ENCODE data around the gene SVIL. TPM values are rescaled to one million over a fixed set of nuclear protein-coding genes. Genes with fewer than 3 reads are reported as not detected.
"Not testable (repeated sequence)": the region's sequence is repeated elsewhere in the genome, so short reads cannot be mapped to it uniquely, and the experiment has no call there.

The SVIL gene
- total RNA-seq, 1 donor from 2014 or later, result 16.2 TPM

DNA sequence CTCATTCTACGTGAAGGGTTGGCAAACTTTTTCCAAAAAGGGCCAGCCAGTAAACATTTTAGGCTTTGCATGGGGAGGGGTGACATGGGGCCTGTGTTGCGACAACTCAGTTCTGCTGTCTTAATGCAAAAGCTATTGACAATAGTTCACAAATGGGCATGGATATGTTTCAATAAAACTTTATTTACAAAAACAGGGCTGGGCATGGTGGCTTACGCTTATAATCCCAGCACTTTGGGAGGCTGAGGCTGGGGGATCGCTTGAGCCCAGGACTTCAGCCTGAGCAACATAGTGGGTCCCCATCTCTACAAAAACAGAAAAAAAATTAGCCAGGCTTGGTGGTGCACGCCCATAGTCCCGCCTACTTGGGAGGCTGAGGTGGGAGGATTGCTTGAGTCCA, 141.1 kb downstream of the SVIL start:
- DNase-seq (ENCODE audit: low spot score), result no peak
- ATAC-seq, result no peak

DNA sequence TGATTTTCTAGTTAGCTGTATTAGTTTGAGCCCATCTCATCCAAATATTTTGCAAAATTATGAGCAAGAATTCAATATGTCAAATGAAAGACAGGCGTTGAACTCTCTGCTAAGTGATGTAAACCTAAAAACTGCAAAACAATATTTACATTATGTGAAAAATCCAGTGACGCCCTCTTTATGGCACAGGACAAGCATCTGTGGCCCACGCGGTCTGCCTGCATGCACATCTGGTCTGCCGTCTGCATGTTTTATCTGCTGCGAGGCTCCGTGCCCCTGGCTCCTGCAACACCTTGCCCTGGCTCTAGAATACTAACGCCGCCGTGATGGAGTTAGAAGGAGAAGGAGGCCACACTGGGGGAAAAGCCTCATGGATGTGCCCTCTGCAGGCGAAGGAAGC, 142.0 kb downstream of the SVIL start:
- DNase-seq (ENCODE audit: low spot score) (no peak), ATAC-seq (no peak)

DNA sequence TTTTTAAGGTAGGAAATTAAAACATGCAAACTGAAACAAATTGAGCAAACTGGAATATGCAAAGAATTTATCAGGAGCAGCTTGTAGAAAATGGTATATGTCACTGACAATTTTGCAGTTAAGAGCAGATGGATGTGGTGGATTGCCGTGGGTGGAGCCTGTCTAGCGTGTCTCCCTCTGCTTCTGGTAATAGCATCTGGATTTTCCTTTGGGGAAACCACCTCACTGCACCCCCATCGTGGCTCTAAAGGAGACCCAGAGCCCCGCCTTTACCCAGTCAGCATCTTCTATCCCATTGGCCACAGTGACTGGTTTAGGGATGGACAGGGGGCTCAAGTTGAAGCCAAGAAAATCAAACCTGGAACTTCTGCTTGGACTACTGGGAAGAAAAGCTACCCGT, 142.9 kb downstream of the SVIL start:
- ATAC-seq, result no peak
- DNase-seq (ENCODE audit: low spot score), result no peak

DNA sequence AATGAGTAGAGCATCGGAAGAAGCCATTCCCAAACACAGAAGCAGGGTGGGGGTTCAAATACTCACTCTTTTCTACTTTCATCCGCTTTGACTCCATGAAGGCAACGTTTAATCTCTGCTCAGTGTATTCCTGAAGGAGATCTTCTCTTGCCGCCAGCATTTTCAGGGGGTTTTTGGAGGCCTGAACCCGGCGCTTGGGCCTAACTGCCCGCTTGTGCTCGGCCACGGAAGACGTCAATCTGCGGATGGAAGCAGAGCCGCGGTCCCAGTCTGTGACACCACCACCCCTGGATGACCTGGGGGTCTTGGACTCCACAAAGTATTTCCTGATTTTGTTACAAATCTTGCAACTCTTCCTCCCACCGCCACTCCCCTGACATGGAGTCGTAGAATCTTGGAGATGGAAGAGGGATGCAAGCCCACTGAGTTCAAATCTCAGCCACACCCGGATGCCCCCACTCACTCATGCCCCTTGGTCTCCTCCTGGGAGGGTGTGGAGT, 143.9 kb downstream of the SVIL start:
- DNase-seq (ENCODE audit: low spot score); ATAC-seq: not testable (repeated sequence)

DNA sequence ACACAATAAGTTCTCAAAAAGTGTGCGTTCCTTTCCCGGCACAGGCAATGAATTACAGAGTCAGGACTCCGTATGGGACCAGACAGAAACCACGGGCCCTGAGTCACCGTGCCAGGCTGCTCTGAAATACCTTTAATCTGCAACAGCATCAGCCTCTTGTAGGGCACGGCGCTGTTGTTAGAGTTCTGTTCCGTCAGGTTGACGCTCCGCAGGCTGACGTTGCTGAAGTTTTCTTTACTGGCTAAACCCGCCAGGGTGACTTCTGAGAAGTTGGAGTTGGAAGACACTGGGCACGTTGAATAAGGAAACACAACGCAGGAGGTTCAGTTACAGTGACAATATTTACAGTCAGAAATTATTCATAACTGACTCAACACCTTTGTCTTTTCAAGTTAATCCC, 146.3 kb downstream of the SVIL start:
- not testable (repeated sequence) for DNase-seq (ENCODE audit: low spot score); ATAC-seq

DNA sequence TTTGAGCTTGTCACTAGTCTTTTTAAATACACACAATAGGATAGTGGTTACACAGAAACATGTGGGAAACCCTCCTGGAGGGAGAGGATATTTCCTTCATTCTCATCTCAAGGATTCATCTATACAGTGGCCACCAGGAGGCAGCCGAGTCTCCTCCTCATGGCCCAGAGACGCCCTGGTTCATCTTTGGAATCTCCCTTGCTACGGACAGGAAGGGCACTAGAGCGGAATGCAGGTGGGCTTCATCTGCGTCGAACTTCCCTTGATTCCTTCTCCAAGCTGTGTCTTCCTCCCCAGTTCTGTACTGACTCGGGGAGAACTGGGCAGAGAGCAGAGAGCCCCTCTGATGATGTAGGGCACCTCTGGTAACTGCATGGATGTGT, 146.9 kb downstream of the SVIL start:
- DNase-seq (ENCODE audit: low spot score); ATAC-seq: not testable (repeated sequence)

DNA sequence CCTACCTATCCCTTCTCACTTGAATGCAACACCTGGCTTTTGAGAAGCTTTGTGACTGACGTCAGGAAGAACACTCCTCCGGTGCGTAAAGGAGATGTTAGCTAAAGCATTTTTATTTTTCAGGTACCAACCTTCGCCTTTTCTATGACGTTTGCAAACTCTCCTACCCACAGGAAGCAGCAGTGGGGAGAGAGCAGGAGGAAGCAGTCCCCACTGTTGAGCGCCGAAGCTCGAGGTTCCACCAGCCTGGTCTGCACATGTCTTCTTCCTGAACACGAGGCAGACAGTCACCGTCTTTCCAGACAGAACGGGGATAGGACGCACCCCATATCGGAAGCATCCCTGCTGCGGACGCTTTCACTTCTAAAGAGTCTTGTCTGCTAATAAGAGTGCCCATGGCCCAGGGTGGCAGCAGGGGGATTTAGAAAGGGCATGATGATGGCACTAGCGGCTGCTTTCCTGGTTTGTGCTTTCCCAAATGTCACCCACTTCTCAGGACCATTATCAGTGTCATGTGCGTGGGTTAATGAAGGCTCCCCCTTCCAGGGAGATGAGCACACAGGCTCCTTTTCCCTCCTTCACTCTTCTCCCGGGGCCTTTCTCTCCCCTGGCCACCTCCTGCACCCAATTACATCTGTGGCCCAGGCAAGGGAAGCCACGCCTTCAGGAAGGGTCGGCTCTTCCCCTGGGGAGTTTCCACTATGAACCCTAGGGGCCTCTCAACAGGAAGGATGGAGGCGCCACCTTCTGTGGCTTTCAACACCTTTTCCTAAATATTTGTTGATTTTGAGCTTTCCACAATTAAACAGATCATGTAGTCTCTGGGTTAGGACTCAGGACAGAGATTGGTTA, 147.5 kb downstream of the SVIL start:
- ATAC-seq; DNase-seq (ENCODE audit: low spot score): not testable (repeated sequence)

DNA sequence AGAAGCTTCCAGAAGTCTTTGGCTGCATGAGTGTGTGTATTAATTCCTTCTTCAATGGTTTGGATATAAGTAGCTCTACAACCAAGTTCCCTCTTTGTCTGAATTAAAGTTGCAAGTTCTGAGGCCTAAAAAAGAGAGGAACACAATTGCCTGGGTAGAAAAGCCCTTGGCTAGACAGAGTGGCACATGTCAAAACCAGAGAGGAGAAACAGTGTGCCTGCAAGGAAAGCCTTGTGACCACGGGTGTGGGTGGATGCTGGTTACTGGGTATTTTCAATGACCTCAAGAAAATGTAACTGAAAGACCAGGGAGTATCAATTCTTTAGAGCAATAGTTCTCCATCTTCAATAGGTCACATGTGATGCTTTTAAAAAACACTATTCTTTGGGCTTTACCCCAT, 148.3 kb downstream of the SVIL start:
- ATAC-seq (no peak), DNase-seq (ENCODE audit: low spot score) (no peak)

DNA sequence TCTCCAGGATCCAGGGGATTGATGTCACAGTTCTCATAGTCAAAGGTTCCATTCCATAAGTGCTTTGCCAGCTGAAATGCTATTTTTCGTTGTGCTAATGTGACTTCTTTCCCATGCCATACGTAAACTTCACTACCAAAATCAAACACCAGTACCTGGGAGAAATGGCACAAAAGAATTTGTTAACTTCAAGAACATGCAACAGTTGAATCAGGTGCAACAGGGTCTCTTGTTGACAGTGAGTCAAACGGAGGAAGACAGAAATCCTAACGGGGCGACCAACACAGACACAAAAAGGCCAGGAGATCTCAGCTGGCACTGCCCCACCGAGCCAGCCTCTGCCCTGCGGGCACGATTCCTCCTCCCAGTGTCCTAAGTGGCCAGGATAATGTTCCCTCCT, 150.1 kb downstream of the SVIL start:
- ATAC-seq; DNase-seq (ENCODE audit: low spot score): not testable (repeated sequence)

DNA sequence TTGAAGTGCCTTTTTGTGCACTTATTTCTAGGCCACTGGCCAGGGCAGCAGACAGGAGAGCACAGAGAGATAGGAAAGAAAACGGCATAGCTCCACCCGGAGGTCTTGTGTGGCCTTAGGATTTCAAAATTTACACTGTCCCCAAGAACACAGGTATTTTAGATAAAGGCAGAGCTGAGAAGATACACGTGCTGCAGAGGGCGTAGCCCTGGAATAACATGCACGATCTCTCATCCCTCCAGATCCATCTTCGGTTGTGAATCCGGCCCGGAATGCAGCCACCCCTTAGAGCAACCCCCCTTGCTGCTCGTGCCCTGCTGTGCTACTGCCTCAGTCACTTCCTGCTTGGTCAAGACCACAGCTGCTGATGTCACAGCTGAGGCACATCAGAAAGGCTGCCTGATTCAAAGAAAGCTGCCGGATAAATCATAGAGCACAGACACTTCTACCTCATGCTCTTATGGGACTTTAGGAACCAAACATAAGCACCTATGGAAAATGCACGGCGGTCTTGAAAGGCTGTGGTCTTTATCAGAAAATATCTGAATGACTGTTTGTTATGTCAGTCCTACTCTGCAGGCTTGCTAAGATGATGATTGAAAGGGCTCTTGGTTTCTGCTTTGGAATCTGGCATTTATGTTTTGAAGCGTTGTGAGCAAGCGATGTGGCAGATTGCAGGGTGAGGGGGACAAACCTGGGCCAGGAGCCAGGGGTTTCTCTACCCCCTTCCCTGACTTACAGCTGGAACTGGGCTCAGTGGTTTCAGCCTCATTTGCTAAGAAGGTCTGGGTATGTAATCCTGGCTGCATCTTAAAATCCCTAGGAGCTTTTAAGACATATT, 152.0 kb downstream of the SVIL start:
- ATAC-seq (no peak), DNase-seq (ENCODE audit: low spot score) (no peak)

DNA sequence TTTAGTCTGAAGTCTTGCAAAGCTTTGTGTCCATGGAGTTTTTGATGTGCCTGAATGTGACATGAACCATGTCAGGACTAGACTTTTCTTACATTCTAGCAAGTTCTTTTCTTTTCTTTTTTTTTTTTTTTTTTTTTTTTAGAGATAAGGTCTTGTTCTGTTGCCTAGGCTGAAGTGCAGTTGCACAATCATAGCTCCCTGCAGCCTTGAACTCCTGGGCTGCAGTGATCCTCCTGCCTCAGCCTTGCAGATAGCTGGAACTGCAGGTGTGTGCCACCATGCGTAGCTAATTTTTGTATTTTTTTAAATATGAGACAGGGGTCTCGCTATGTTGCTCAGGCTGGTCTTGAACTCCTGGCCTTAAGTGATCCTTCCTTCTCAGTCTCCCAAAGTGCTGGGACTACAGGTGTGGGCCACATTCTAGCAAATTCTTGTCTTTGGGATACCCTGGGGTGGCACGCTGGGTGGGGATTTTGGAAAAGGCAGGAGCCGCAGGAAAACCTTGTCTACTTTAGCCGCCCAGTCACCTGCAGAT, 152.8 kb downstream of the SVIL start:
- ATAC-seq (peak; percentile 73), DNase-seq (ENCODE audit: low spot score) (no peak)

DNA sequence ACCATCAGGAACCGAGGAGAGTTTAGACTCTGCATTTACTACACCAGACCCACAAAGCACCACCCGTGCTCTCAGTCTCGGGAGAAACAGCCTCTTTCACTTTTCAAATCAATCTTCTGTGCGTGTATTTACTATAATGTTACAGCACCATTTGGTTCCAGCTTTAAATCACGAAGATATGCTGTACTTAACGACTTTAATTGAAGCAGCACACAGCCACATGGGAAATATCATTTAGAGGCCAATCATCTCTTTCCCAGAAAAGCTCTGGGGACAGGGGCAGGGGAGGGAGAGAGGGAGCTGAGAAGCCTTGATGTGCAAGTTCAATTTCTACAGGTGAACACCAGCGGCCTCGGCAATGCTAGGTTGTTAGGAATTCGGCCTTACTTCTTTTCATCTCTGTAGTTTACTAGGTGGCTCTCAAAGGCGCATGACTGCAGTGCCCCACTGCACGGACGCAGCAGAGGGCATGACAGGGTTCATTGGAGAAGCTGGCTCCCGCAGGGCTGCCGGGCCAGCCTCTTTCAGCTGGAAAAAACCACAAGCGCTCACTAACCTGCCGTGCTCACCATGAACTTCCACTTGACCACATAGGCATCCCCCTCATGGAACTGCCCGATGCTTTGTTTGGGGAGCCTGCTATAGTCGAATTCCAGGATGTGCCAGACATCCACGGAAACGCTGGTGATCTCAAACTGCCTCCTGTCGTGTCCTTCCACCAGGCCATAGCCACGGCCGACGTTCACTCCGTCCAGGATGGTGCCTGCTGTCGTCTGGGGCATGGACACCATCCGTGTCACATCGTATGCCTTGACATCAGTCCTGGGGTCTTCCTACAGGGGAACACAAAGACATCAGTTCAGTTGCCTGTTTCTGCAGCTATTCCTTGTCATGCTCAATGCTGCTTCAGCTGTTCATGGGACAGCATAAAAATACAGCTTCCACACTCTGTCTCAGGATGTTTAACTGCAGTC, 154.5 kb downstream of the SVIL start:
- ATAC-seq (no peak), DNase-seq (ENCODE audit: low spot score) (no peak)

DNA sequence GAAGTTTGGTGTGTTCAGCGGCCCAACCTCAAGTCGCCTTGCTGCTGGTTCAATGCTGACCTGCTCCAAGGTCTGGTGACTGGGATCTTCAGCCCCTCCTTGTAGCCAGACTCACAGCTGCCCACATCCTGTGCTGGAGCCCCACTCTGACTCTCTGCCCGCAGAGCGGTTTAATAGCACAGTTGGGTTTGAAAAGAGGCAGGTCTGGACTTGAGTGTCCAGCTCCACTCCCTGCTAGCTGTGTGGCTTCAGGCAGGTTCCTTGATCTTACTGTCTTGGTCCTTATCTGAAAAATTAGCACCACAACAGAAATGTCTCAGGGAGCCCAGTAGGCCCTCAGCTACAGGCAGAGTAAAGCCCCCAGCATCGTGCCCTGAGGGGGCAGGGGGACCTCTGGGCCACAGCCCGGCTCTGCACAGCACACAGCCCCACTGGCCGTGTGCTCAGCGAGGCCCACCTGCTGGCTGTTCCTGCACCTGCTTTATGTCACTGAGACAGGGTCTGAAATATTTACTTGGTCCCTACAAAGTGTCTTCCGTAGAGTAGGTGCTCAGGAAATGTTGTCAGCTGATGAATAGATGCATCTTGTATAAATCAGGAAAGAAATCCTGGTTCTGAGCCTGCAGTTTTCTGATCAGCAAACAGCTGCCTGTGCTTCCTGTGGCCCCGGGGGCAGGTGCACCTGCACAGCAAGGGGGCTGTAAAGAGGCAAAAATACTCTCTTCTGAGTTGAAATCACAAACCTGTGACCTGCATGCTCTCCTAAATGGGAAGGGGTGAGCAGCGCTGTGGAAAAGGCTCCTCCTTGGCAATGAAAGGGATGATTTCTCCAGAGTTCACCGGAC, 155.5 kb downstream of the SVIL start:
- DNase-seq (ENCODE audit: low spot score) (no peak), ATAC-seq (no peak)

DNA sequence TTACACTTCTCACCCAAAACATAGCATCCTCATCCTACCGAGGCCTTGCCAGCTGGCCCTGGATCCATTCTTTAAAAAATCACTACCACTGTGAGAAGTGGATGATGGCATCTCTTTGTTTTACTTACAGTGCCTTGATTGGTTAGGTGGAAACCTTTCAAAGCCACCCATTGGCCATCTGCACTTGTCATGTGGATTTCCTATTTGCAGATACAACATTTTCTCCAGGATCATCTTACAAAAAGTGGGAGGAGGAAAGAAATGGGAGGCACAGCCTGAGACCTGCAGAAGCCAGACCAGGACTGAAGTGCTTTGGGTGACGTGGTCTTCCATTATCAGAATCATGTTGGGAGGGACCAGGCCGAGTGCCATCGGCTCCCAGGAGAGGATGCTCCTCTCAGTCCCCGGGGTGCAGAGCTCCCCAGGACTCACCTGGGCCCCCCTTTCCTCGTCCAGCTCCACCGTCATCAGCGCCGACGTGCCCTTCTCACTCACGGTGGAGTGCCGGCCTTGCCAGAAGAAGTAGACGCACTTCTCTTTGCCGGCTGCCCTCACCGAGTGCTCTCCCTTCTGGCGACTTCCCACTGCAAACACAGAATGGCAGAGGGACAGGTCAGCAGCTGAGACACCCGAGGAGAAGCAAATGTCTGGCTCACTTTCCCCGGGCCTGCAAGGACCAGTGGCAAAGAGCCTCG, 161.2 kb downstream of the SVIL start:
- DNase-seq (ENCODE audit: low spot score) (no peak), ATAC-seq (no peak)

DNA sequence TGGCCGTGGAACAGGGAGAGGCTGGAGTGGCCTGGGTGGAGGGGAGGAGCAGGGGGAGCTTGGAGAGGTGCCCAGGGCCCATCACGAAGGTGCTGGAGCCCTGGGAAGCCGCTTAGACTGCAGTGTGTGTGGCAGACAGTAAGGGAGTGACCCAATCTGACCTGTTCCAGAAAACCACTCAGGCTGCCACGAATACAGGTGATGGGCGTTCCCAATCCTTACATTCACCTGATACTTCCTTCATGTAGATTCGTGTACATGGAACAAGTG, 161.7 kb downstream of the SVIL start:
- peak; percentile 9 for ATAC-seq

DNA sequence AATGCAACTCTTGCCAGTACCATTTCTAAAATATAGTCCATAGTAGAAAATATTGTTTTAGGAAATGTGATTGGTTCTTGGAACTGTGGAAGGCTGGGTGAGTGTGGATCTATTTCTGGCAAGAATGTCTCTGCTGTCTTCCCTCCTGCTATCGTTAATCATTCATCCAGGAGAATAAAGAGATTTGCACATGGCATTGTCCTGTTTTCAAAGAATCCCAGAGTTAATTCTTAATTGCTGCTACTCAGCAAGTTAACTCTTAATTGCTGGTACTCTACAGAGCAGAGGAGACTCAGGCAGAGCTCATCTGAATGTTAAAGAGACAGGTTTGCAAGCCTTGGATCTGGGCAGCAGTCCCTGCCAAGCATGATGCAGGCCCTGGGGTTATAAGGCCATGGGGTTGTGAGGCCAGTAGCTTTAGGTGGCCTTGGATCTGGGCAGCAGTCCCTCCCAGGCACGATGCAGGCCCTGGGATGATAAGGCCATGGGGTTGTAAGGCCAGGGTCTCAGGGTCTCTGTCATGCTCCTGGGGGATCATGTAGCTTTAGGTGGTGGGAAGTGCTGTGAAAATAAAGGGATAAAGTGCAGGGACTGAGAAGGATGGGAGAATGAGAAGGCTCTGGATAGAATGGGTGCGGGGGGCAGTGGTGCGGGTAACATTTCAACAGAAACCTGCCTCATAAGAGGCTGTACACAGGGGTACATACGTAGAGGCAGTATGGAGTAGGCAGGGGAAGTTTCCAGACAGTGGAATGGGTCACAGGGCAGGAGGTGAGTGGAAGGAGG, 162.3 kb downstream of the SVIL start:
- DNase-seq (ENCODE audit: low spot score), result no peak
- ATAC-seq, result peak; percentile 84

More for the DNA sequence above, 161.7 kb downstream of the SVIL start:
- no peak for DNase-seq (ENCODE audit: low spot score)

DNA sequence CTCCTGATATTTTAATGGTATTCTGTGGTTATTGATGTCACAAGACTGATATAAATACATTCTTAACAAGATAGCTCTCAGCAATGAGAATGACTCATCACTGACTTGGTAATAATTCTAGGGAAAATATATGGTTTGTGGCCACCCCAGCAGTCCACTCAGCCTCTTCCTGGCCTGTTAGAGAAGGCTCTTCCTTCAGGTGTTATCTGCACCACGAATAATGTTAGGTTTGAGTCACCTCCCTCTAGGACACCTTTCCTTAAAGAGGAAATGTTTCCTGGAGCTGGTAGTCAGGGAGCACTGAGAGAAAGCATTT, 163.3 kb downstream of the SVIL start:
- no peak for ATAC-seq
- DNase-seq (ENCODE audit: low spot score), result no peak

DNA sequence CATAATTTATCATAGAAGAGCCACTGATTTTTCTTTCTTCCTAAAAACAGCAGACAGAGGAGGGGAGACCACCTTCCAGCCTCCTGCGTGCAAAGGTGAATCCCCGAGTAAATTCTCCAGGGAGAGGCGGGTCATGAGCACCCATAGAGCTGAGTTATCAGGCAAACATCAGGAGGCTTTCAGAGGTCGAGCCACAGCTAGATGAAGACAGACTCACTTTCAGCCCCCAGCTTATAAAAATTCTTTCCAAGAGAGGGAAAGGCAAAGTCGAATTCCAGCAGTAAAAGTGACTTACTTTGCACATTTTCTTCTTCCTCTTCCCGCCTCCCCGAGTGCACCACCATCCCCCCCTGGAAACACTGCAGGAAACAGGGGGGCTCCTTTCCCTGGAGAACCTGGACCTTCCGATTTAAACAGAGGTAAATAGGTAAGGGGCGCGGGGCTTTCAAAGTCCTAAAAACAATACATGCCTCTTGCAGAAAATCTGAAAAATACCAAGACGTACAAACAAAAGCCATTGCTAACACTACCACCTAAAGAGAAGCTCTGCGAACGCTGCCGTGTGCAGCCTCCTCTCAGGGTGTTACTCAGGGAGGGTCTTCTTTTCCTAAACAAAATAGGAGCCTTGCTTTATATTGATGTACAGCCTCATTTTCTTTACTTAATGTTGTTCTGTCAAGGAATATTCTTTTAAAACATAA, 163.8 kb downstream of the SVIL start:
- no peak for DNase-seq (ENCODE audit: low spot score)
- ATAC-seq, result no peak

Data from left lobe of liver (tissue), 2 donors.